NT2/D1 (cell line): ENCODE data around the gene USP20.

ENCODE experiments used
- SUZ12 ChIP-seq: IDR thresholded peaks from 2 replicates; pipeline ENCODE4 v1.6.1; 2011; ENCODE audit not compliant: insufficient read length, insufficient read depth; ENCODE audit errors: extremely low read depth
- YY1 ChIP-seq: IDR thresholded peaks from 2 replicates; pipeline ENCODE4 v1.6.1; 2011; ENCODE audit not compliant: insufficient read length, insufficient read depth

DNA sequence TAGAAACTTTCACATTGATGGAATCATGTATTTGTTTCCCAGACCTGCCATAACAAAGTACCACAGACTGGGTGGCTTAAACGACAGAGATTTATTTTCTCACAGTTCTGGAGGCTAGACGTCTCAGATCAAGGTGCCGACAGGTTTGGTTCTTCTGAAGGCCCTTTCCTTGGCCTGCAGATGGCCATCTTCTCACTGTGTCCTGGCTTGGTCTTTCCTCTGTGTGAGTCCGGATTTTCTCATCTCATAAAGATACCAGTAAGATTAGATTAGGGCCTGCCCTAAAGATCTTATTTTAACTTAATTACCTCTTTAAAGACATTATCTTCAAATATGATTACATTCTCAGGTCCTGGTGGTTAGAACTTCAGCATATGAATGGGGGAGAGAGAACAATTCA, 5.8 kb downstream of the USP20 start:
- TF ChIP-seq YY1, result no peak
- TF ChIP-seq SUZ12, result no peak
